Esophagus squamous epithelium (tissue), 4 donors: ENCODE measurements around the gene HOXA9.

ENCODE experiments used
- CTCF ChIP-seq, 6 experiments: fragments of 450-650 bp in 4 of 6; fragments of 200-600 bp in 2 of 6; sonication (generic) in 2 of 6; IDR thresholded peaks; one replicate each; pipeline ENCODE4 v1.5.1; 2016 to 2019; ENCODE audit warnings: antibody characterized with exemption in 6 of 6, mild to moderate bottlenecking in 4 of 6, moderate library complexity in 4 of 6
- POLR2A ChIP-seq, 4 donors: fragments of 450-650 bp; IDR thresholded peaks; one replicate each; pipeline ENCODE4 v1.6.1; 2017; ENCODE audit warnings: antibody characterized with exemption in 4 of 4, mild to moderate bottlenecking in 4 of 4, moderate library complexity in 3 of 4

- no peak for TF ChIP-seq CTCF (IDR thresholded peaks at IDR 0.05)
- TF ChIP-seq POLR2A (IDR thresholded peaks at IDR 0.05), result no peak
These were observed 31.7 kb downstream of the HOXA9 start for GRCh38 chr7:27133409-27134231.
